Ramos (cell line): ENCODE results near the gene CPEB3.
"Not testable (repeated sequence)": the region's sequence is repeated elsewhere in the genome, so short reads cannot be mapped to it uniquely, and the experiment has no call there.

Experiments
- in situ Hi-C: fragments of 300-500 bp; cut with MboI; formaldehyde crosslinking; loops from one replicate; pipeline ENCODE4 v1.14.3; 2022; ENCODE audit warnings: low sequenced_read_pairs; ENCODE audit not compliant: unreplicated experiment

The CPEB3 gene

DNA sequence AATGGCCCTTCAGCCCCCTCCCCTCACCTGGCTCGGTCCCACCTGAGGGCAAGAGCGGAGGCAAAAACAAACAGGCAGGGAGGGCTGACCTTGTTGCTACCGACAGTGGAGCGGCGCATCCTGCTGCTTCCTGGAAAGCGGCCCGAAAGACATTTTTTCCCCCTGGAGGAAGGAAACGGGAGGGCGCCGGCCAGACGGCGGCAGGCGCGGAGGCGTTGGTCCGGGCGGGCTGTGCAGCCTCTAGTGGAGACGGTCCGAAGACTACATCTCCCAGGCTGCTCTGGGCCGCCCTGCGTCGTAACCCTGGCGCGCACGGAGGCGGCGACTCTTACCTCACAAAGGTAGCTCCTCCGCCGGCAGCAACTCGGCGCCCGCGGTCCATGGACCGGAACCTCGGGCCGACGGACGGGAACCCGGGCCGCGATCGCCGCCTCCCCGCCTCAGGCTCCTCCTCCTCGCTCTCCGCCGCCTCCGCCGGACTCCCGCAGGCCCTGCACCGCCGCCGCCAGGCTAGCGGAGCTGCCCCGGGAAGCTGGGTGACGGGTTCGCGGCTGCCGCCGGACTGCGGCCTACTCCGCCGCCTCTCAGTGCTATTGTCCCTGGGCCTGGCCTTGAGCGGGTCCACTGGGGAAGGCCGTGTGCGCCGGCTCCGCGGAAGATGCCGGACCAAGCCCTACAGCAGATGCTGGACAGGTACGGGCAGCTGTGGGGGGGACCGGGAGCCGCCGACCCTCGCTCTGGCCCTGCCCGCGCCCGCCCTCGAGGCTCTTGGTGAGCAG is at the start of gene CPEB3, which contains the start of gene MARCHF5:
Gene CPEB3, minus strand, starts transcription at position 242 of the 779 bp plus-strand sequence. CDS start 50,728 bp downstream, outside the sequence.
Gene MARCHF5, plus strand, starts transcription at position 331 of the 779 bp plus-strand sequence. Its CDS starts 328 bp downstream, at position 659.
- in situ Hi-C loops = no loop called here

DNA sequence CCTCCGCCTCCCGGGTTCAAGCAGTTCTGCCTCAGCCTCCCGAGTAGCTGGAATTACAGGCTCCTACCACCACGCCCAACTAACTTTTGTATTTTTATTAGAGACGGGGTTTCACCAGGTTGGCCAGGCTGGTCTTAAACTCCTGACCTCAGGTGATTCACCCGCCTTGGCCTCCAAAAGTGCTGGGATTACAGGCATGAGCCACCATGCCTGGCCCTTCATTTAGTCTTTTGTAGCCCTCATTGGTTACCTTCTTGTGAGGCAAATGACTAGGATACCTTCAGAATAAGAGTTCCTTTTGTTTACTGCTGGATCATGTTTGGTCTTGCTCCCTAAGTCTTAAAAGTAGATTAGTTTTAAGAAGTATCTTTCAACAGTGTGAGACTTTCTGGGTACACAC is 39.0 kb upstream of the CPEB3 start:
- in situ Hi-C loops = not testable (repeated sequence)

DNA sequence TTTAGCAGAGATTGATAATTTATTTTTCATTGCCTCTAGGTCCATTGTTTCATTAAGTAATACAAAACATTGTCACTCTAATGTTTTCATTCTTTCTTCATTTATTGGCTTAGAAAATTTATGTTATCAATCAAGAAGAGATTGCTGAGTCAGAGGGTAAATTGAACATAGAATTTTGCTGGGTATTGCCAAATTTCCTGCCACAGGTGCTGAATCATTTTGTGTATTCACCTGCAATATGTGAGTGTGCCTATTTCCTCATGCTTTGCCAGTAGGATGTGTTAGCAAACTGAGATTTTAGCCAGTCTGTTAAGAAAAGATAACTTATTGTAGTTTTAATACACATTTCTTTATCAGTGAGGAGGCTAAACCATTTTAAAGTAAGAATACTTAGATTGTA is 38.1 kb upstream of the CPEB3 start:
- in situ Hi-C loops = no loop called here

DNA sequence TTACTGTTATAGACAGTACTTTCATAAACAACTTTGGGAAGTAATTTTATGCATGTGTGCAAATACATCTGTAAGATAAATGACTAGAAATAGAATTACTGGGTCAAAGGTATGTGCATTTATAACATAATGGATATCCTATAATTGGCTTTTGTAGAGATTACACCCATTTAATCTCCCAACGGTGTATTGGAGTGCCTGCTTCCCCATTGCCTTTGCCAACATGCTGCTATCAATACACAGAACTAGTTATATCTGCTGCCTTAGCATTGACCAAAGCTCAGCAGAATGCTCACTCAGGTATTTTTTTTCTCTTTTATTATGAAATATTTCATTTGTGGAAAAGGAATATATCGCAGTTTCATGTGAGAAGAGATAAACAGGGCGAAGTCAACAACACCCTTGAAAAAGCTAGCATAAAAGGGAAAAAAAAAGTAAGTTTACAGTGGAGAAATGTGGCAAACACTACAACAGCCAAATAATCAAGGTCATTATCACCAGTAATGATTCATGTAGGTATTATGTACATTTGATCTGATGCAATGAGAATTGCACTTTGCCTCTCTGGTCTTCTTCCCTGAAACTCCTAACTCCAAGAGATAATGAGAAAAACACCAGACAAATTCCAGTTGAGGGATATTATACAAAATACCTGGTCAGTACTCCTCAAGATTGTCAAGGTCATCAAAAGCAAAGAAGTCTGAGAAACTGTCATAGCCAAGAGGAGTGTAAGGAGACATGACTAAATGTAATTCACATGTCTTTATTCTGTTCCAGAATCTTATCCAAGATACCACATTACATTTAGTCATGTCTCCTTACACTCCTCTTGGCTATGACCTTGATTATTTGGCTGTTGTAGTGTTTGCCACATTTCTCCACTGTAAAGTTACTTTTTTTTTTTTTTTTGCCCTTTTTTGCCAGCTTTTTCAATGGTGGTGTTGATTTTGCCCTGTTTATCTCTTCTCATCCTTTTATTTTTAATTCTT is 36.9 kb upstream of the CPEB3 start:
- in situ Hi-C loops = no loop called here

DNA sequence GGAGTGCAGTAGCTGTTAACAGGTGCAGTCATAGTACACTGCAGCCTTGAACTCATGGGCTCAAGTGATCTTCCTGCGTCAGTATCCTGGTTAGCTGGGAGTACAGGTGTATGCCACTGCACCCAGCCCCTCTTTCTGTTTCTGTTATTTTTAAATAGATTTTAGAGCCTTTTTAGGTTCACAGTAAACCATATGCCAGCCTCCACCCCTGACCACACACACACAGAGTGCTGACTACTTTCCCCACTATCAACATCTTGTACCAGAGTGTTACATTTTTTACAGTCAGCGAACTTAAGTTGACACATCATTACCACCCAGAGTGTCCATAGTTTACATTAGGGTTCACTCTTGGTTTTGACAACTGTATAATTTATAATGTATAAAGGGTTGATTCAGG is 32.2 kb upstream of the CPEB3 start:
- in situ Hi-C loops = no loop called here

DNA sequence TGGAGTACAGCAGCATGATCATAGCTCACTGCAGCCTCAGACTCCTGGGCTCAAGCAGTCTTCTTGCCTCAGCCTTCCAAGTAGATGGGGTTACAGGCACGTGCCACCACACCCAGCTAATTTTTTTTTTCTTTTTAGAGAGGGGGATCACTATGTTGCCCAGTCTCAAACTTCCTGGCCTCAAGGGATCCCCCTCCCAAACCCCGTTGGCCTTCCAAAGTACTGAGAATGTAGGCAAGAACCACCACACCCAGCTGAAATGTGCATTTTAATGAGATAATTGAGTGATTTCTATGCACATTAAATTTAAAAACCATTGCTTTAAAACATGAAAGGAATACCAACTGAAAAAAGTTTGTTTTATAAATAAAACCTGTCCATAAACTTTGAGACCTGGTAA is 25.7 kb upstream of the CPEB3 start:
- in situ Hi-C loops = no loop called here

DNA sequence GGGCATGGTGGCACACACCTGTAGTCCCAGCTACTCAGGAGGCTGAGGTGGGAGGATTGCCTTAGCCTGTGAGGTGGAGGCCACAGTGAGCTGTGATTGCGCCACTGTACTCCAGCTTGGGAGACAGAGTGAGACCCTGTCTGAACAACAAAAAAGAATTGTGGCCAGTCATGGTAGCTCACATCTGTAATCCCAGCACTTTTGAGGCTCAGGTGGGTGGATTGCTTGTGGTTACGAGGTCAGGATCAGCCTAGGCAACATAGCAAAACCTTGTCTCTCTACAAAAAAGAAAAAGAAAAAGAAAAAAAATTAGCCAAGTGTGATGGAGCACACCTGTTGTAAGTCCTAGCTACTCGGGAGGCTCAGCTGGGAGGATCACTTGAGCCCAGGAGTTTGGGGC is 22.9 kb upstream of the CPEB3 start:
- in situ Hi-C loops = no loop called here

DNA sequence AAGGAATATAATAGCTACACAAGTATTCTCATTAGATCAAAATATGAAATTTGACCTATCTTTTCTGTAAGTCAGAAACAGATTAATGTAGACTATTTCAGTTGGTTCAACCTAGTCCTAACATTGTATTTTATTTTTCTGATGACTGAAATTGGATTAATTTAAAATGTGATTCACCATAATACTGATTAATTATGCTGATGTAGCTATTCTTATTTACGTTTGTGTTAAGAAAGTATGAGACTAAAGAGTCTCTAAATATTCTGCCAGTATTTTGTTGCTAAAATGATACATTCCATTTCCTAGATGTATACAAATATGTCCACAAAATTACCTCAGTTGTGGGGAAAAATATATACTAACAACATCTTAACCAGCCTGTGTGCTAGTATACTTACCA is 18.4 kb upstream of the CPEB3 start:
- in situ Hi-C loops = no loop called here

DNA sequence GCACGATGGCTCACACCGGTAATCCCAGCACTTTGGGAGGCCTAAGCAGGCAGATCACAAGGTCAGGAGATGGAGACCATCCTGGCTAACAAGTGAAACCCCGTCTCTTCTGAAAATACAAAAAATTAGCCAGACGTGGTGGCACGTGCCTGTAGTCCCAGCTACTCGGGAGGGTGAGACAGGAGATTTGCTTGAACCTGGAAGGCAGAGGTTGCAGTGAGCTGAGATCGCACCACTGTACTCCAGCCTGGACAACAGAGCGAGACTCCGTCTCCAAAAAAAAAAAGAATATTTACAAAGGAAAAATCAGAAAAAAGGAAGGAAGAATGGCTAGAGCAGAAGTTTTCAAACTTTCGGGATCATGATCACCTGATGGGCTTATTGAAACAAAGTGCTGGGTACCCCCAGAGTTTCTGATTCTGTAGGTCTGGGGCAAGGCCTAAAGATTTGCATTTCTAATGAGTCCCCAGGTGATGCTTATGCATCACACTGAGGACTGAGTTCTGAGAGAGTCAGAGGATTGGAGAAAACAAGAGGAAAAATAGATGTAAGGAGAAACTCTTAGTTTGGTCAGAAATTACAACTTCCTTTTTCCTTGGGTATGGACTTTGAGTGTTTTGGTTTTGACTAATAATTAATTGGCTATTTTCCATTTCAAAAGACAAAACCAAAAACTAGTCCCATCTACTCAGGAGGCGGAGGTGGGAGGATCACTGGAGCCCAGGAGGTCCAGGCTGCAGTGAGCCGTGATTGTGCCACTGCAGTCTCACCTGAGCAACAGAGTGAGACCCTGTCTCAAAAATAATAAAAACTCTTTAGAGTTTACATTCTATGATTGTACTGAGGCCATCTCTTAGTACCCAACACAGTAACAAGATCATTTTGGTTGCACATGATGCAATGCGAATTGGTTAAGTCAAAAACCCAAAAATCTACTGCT is 14.5 kb upstream of the CPEB3 start:
- in situ Hi-C loops = no loop called here

DNA sequence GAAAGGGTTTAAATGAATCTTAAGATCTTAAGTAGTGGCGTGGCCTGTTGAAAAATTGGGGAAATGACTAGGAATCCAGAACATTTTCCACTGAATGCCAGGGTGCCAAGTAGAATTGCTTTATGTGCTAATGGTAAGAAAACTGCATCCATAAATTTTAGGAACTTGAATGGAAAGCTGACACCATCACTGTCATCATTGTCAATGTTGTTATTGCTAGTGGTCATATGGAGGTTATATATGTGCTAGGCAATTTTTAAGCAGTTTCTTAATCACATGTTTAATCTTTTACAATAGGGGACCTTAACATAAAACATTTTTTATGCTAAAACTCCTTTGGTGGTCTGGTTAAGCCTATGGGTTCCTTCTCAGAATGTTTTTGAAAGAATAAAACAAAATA is 13.2 kb upstream of the CPEB3 start:
- in situ Hi-C loops = no loop called here

DNA sequence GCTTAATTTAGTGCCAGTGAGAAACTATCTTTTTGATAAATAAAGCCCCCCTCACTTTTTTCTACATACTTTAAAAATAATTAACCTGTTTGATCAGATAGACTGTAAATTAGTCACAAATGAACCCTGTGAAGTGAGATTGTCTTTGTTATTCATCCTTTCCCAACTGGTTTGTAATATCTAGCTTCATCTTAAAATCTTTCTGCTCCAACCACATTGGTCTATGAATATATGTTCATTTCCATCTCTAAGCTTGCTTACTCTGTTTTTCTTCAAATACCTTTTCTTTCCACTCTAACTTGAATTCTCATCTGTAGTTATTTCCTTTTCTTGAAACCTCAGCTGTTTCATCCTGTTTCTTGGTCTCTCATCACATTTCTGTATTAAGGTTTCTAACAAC is 12.2 kb upstream of the CPEB3 start:
- in situ Hi-C loops = no loop called here

DNA sequence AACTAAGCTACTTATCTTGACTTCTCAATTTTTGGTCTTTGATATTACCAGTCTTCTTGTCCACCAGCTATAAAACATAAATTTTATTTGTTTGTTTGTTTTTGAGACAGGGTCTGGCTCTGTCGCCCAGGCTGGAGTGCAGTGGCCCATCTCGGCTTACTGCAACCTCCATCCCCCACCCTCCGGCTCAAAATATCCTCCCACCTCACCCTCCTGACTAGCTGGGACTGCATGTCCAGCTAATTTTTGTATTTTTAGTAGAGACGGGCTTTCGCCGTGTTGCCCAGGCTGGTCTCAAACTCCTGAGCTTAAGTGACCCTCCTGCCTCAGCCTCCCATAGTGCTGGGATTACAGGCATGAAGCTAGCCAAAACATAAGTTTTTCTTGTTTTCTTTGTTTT is 7.6 kb upstream of the CPEB3 start:
- in situ Hi-C loops = no loop called here

DNA sequence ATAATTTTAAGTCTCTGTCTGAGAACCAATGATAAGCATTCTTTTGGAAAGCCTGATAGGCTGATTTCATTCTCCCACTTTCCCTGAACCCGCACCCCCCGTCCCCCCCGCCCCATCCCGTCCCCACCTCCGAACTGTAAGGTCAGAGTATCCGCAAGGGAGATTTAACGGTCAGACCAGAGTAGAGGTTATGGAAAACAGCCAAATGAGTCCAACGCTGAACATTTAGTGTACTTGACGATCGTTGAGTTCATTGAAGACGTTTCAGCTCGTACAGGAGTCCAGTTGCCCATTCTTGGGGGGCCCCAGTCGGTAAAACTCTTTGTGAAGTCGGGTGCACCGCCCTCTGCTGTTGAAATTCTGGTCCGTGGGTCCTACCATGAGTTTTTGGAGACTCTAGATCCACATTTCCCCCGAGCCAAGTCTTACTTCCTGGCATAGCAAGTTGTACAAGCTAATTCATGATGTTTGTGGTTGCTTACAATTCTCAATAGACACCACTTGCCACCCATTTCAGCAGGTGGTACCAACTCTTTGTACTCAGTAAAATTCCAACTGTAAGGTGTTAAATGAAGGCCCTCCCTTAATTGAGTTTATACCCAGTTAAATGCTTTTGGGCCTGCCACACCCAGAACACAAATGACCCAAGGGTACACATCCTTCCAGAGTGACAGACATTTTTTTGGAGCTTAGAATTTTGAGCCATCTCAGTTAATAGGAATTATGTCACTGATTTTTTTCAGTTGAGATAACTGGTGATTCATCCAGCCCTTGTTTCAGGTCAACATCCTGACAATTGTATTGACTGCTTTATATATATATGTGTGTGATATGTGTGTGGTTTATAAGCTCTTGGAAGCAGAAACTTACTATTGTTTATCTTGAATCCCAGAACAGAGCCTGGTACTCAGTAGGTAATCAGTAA is 1.3 kb upstream of the CPEB3 start:
- in situ Hi-C loops = no loop called here

DNA sequence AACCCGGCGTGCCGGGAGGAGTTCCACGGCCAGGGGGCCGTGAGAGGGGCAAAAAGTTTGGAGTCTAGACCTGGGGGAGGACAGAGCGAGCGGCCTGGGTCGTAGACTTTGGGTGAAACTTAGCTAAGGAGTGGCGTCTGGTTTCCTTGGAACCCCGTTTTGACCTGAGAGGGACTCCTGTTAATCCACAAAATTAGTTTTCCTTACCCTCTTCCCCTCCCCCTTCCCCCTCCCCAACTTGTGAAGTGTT is 663 bp upstream of the CPEB3 start:
- in situ Hi-C loops = no loop called here

DNA sequence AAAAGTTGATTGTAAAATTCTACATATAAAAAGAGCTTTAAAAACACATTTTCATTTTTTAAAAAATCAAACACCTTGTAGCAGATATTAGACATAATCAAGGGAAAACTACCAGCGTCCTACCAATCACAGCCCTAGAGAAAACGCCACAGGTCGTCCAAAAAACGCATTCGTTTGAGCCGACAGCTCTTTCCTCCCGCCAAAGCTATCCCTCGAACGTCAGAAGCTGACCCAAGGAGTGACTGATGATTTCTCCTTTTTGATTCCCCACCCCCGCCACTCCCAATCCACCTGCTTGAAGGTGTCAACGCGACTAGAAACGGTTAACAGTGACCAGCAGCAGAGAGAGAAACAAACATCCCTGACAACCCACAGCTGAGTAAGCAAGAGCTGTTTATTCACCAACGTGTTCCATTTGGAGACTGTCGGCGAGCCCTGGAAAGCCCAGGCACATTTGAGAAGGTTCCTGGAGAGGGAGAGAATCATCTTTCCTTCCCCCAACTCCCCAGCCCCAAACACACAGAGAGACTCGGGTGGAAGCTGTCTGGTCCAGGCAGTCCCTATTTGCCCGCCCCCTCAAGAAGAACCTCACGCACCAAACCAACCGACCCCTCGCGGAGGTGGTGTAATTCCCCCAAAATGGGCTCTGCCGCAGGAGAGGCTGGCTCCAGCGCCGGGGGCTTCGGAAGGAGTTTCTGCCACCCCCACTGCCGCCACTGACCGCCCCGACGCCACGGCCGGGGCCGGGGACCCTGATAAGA is 622 bp downstream of the CPEB3 start:
- in situ Hi-C loops = no loop called here

DNA sequence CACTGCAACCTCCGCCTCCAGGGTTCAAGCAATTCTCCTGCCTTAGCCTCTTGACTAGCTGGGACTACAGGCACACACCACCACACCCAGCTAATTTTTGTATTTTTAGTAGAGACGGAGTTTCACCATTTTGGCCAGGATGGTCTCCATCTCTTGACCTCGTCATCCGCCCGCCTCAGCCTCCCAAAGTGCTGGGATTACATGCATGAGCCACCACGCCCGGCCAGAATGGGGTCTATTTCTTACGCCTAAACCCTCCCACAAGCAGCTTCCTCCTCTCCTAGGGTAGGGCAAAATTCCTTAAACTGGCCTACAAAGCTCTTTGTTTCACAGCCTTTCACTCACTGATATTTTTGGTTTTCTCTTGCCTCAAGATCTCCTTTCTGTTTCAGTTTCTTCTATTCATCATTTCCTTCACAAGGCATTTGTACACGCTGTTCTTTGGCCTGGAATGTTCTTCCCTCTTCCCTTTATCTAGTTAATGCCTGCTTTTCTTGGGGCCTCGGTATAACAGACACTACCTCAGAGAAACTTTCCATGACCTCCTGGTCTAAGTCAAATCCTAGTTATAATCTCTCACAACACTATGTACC is 6.7 kb downstream of the CPEB3 start:
- in situ Hi-C loops = no loop called here

DNA sequence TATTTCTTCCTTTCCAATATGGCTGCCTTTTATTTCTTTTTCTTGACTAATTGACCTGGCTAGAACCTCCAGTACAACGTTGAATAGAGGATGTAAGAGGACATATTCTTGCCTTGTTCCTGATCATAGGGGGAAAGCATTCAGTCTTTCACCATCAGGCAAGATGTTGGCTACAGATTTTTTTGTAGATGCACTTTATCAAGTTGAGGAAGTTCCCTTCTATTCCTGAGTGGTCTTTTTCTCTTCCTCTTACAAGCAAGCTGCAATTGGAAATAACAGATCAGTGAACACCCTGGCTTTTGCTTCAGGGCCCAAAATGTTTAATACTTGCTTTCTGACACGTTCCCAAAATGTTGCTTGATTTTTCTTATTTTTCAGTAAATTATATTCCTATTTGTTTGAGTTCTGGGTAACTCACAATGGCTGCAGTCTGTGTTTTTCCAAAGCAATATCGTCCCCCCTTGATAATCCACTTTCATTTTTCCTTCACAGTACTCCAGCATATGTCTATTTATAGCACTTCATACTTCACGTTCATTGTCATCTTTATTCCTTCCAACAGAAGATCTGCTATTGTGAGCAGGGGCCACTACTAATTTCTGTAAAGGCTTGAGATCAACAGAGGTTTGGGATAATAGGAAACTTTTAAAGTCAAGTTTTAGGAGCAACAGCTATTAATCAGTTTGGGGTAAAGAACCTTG is 11.7 kb downstream of the CPEB3 start:
- in situ Hi-C loops = no loop called here

DNA sequence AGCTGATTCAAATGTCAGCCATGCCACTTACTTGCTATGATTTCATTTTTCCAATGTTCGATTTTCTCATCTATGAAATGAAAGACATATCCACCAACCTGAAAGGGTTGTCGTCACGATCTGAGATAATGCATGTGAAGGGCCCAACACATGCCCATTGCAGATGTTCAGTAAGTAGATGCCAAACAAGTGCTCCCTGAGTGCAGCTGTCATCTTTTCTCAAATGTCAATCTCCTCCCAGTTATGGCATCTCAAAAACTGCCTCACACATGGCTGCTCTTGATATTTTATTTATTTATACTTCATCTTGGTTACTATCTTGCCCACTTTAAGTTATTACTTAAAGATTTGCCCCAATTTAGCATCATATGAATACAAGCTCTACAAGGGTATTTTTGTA is 16.8 kb downstream of the CPEB3 start:
- in situ Hi-C loops = no loop called here
